Effector memory CD8-positive, alpha-beta T cell (primary cell): ENCODE data around the gene NAA50.

Source experiments
- ATAC-seq: fragments of 150-1000 bp; cut with Tn5 transposase; replicated peaks from 2 replicates; pipeline ENCODE4 v1.10.0; 2021; ENCODE audit warnings: mild to moderate bottlenecking, moderate library complexity
- DNase-seq, 3 experiments: peaks; one replicate each; pipeline ENCODE4 v3.0.0; 2021
- H3K27ac Mint-ChIP-seq, 2 donors: one replicate each; pipeline ENCODE4 v1.8.0; 2022; ENCODE audit warnings: mild to moderate bottlenecking in 2 of 2, mixed read lengths in 2 of 2, moderate library complexity in 2 of 2
- H3K27me3 Mint-ChIP-seq, 2 donors: one replicate each; pipeline ENCODE4 v1.8.0; 2022; ENCODE audit warnings: mixed read lengths in 2 of 2
- H3K36me3 Mint-ChIP-seq: one replicate; pipeline ENCODE4 v1.8.0; 2022; ENCODE audit warnings: mild to moderate bottlenecking, moderate library complexity, mixed read lengths; ENCODE audit not compliant: insufficient read depth
- H3K4me1 Mint-ChIP-seq, 2 donors: one replicate each; pipeline ENCODE4 v1.8.0; 2022; ENCODE audit warnings: low read depth in 2 of 2, mixed read lengths in 2 of 2
- H3K4me3 Mint-ChIP-seq, 2 donors: one replicate each; pipeline ENCODE4 v1.8.0; 2022; ENCODE audit warnings: mild to moderate bottlenecking in 2 of 2, mixed read lengths in 2 of 2, moderate library complexity in 2 of 2
- H3K9me3 Mint-ChIP-seq, 2 donors: one replicate each; pipeline ENCODE4 v1.8.0; 2022; ENCODE audit warnings: mixed read lengths in 2 of 2

Gene NAA50

GRCh38 chr3:113695786-113696645 lies 50.0 kb downstream of the NAA50 start, which contains the start of gene USF3:
TSS of gene USF3 (minus strand) at chr3:113696642. CDS start at chr3:113674878, 21,764 bp downstream.
- peak; percentile 71 to 80 (median 77) for DNase-seq
- Mint-ChIP-seq H3K27ac (peak within 1 kb of the TSS; percentile 92), H3K4me3 (peak within 1 kb of the TSS; percentile 82 to 92), H3K27me3 (no peaks in the 10 kb centered on the region), H3K4me1 (peaks cover 21 to 35% of the 10 kb centered on the region in 2 donors), H3K36me3 (peaks cover 4% of the 10 kb centered on the region), H3K9me3 (no peaks in the 10 kb centered on the region)
- peak; percentile 73 for ATAC-seq

- Mint-ChIP-seq H3K27me3 (no peaks in the 10 kb centered on the region), H3K27ac (peak overlapping the region; percentile 92)
Measured at GRCh38 chr3:113695431-113695785, 50.6 kb downstream of the NAA50 start.

GRCh38 chr3:113690482-113690881 lies 55.6 kb downstream of the NAA50 start:
- no peak for DNase-seq
- Mint-ChIP-seq H3K27me3 (no peaks in the 10 kb centered on the region), H3K27ac (no peak overlapping the region), H3K4me3 (no peak overlapping the region), H3K9me3 (no peaks in the 10 kb centered on the region), H3K4me1 (peaks cover 13 to 40% of the 10 kb centered on the region in 2 donors), H3K36me3 (no peaks in the 10 kb centered on the region)
- no peak for ATAC-seq

More at GRCh38 chr3:113695431-113695785, 50.6 kb downstream of the NAA50 start:
- ATAC-seq, result no peak
- peak overlapping the region; percentile 82 to 92 for H3K4me3 Mint-ChIP-seq
- H3K9me3 Mint-ChIP-seq, result no peaks in the 10 kb centered on the region
- DNase-seq, result no peak
- peaks cover 4% of the 10 kb centered on the region for H3K36me3 Mint-ChIP-seq
- H3K4me1 Mint-ChIP-seq, result peaks cover 21 to 35% of the 10 kb centered on the region in 2 donors

- no peaks in the 10 kb centered on the region for H3K27me3 Mint-ChIP-seq
- peaks cover 2 to 14% of the 10 kb centered on the region in 2 donors for H3K9me3 Mint-ChIP-seq
- peaks cover 0 to 35% of the 10 kb centered on the region in 2 donors for H3K4me1 Mint-ChIP-seq
- ATAC-seq (no peak), DNase-seq (no peak)
- H3K4me3 Mint-ChIP-seq, result no peak overlapping the region
- H3K27ac Mint-ChIP-seq, result no peak overlapping the region
- no peaks in the 10 kb centered on the region for H3K36me3 Mint-ChIP-seq
Measured at GRCh38 chr3:113685956-113686721, 59.9 kb downstream of the NAA50 start.

- H3K27ac Mint-ChIP-seq, result peak overlapping the region in 1 of 2 donors; percentile 41
- H3K4me1 Mint-ChIP-seq, result peaks cover 0 to 38% of the 10 kb centered on the region in 2 donors
- DNase-seq (no peak), ATAC-seq (no peak)
- no peaks in the 10 kb centered on the region for H3K27me3 Mint-ChIP-seq
- peaks cover 2 to 14% of the 10 kb centered on the region in 2 donors for H3K9me3 Mint-ChIP-seq
- H3K36me3 Mint-ChIP-seq, result no peaks in the 10 kb centered on the region
- H3K4me3 Mint-ChIP-seq, result no peak overlapping the region
Measured at GRCh38 chr3:113685124-113685523, 60.9 kb downstream of the NAA50 start.

GRCh38 chr3:113684271-113684819 lies 61.7 kb downstream of the NAA50 start:
- no peak overlapping the region for H3K27ac Mint-ChIP-seq
- H3K4me3 Mint-ChIP-seq, result no peak overlapping the region
- peaks cover 2 to 14% of the 10 kb centered on the region in 2 donors for H3K9me3 Mint-ChIP-seq
- DNase-seq (no peak), ATAC-seq (no peak)
- H3K4me1 Mint-ChIP-seq, result peaks cover 0 to 44% of the 10 kb centered on the region in 2 donors
- H3K27me3 Mint-ChIP-seq, result no peaks in the 10 kb centered on the region
- no peaks in the 10 kb centered on the region for H3K36me3 Mint-ChIP-seq

GRCh38 chr3:113678773-113679172 lies 67.3 kb downstream of the NAA50 start:
- Mint-ChIP-seq H3K36me3 (peaks cover 18% of the 10 kb centered on the region), H3K27me3 (no peaks in the 10 kb centered on the region), H3K27ac (no peak overlapping the region), H3K4me3 (no peak overlapping the region), H3K9me3 (no peaks in the 10 kb centered on the region), H3K4me1 (peaks cover 4 to 32% of the 10 kb centered on the region in 2 donors)
- no peak for DNase-seq
- ATAC-seq, result no peak

- Mint-ChIP-seq H3K36me3 (peaks cover 22% of the 10 kb centered on the region), H3K27ac (peak overlapping the region in 1 of 2 donors; percentile 17), H3K27me3 (no peaks in the 10 kb centered on the region), H3K4me3 (no peak overlapping the region), H3K4me1 (peaks cover 4 to 27% of the 10 kb centered on the region in 2 donors), H3K9me3 (no peaks in the 10 kb centered on the region)
- no peak for ATAC-seq
- no peak for DNase-seq
Measured at GRCh38 chr3:113677737-113678136, 68.3 kb downstream of the NAA50 start.

- Mint-ChIP-seq H3K4me3 (no peak overlapping the region), H3K27ac (no peak overlapping the region), H3K27me3 (no peaks in the 10 kb centered on the region), H3K9me3 (no peaks in the 10 kb centered on the region), H3K4me1 (peaks cover 4 to 24% of the 10 kb centered on the region in 2 donors), H3K36me3 (peaks cover 31% of the 10 kb centered on the region)
- ATAC-seq (no peak), DNase-seq (no peak)
Measured at GRCh38 chr3:113676261-113676660, 69.8 kb downstream of the NAA50 start.

- Mint-ChIP-seq H3K27me3 (no peaks in the 10 kb centered on the region), H3K27ac (no peak overlapping the region), H3K36me3 (peaks cover 38% of the 10 kb centered on the region), H3K4me3 (no peak overlapping the region), H3K9me3 (no peaks in the 10 kb centered on the region), H3K4me1 (peaks cover 4 to 21% of the 10 kb centered on the region in 2 donors)
- no peak for DNase-seq
- ATAC-seq, result no peak
Measured at GRCh38 chr3:113673593-113673992, 72.5 kb downstream of the NAA50 start.

GRCh38 chr3:113668015-113668414 lies 78.0 kb downstream of the NAA50 start:
- ATAC-seq, result no peak
- no peaks in the 10 kb centered on the region for H3K27me3 Mint-ChIP-seq
- no peak for DNase-seq
- H3K9me3 Mint-ChIP-seq, result no peaks in the 10 kb centered on the region
- H3K4me1 Mint-ChIP-seq, result peaks cover 9 to 15% of the 10 kb centered on the region in 2 donors
- peaks cover 53% of the 10 kb centered on the region for H3K36me3 Mint-ChIP-seq
- H3K4me3 Mint-ChIP-seq, result no peak overlapping the region
- H3K27ac Mint-ChIP-seq, result peak overlapping the region in 1 of 2 donors; percentile 49
